SK-N-SH (cell line): ENCODE data around the gene ZIC5.

ENCODE experiments used
- CHD2 ChIP-seq: fragments of 150-350 bp; IDR thresholded peaks from 2 replicates; pipeline ENCODE4 v1.6.1; 2018; ENCODE audit warnings: low read length; ENCODE audit not compliant: partially characterized antibody
- CTCF ChIP-seq: fragments of 200-600 bp; sonication (generic); IDR thresholded peaks from 2 replicates; pipeline ENCODE4 v1.6.1; 2017; ENCODE audit warnings: antibody characterized with exemption, mild to moderate bottlenecking, moderate library complexity
- MAX ChIP-seq: IDR thresholded peaks from 2 replicates; pipeline ENCODE4 v1.4.0; 2012; ENCODE audit warnings: low read depth
- MEF2A ChIP-seq: IDR thresholded peaks from 2 replicates; pipeline ENCODE4 v1.4.0; 2012; ENCODE audit warnings: low read depth, borderline replicate concordance
- REST ChIP-seq: IDR thresholded peaks from 2 replicates; pipeline ENCODE4 v1.6.1; 2012; ENCODE audit warnings: mild to moderate bottlenecking, low read depth, low read length, moderate library complexity
- RFX5 ChIP-seq: IDR thresholded peaks from 2 replicates; pipeline ENCODE4 v1.6.1; 2012; ENCODE audit warnings: mild to moderate bottlenecking, improper control_type of control experiment, low read length
- RXRA ChIP-seq: IDR thresholded peaks from 2 replicates; pipeline ENCODE4 v1.4.0; 2012; ENCODE audit warnings: low read depth, mild to moderate bottlenecking, borderline replicate concordance
- SIN3A ChIP-seq: IDR thresholded peaks from 2 replicates; pipeline ENCODE4 v1.6.1; 2012; ENCODE audit warnings: low read depth, mild to moderate bottlenecking, low read length, moderate library complexity, borderline replicate concordance
- SMC3 ChIP-seq: IDR thresholded peaks from 2 replicates; pipeline ENCODE4 v1.6.1; 2012; ENCODE audit warnings: low read depth, low read length, improper control_type of control experiment
- USF2 ChIP-seq: fragments of 150-350 bp; IDR thresholded peaks from 2 replicates; pipeline ENCODE4 v1.6.1; 2017; ENCODE audit warnings: antibody characterized with exemption, low read length, low read depth, borderline replicate concordance
- YY1 ChIP-seq: IDR thresholded peaks from 2 replicates; pipeline ENCODE4 v1.4.0; 2012; ENCODE audit warnings: low read depth, mild to moderate bottlenecking
- TF ChIP-seq, protein P1 (sequence below): IDR thresholded peaks from 2 replicates; pipeline ENCODE4 v1.4.0; 2012; ENCODE audit warnings: low read depth, borderline replicate concordance

GRCh38 chr13:99919132-99919531 lies 52.4 kb downstream of the ZIC5 start:
- TF ChIP-seq CHD2 (no peak), SIN3A (no peak), MAX (no peak), REST (no peak), USF2 (no peak), CTCF (no peak), RFX5 (no peak), YY1 (no peak), RXRA (no peak), MEF2A (no peak), SMC3 (no peak)
- TF ChIP-seq, protein P1, sequence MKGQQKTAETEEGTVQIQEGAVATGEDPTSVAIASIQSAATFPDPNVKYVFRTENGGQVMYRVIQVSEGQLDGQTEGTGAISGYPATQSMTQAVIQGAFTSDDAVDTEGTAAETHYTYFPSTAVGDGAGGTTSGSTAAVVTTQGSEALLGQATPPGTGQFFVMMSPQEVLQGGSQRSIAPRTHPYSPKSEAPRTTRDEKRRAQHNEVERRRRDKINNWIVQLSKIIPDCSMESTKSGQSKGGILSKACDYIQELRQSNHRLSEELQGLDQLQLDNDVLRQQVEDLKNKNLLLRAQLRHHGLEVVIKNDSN, result no peak
